GM12874 (cell line): ENCODE data around the gene VN1R5.

Experiments used
- TF ChIP-seq, protein P1 (sequence below): IDR thresholded peaks from 2 replicates; pipeline ENCODE4 v1.5.1; 2011; ENCODE audit warnings: low read depth, mild to moderate bottlenecking, control low read depth, low read length, moderate library complexity; ENCODE audit not compliant: insufficient read depth

The VN1R5 gene

DNA sequence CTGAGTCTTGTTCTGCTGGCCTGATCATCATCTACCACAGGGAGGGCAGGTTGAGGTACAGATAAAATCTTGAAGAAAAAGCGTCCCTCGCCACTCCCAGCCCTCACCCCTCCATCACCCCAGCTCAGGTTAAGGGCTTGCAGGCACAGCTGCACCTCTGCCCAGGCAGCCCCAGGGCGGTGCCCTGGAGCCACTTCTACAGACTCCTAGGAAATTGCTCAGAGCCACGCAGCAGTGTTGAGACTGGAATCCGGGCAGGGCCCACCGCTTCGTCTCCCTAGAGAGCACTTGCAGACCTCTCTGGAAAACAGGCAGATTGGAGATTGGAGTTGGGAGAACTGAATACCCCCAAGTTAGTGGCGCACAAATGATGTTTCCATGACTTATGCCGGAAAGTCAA is 35.3 kb downstream of the VN1R5 start:
- TF ChIP-seq, protein P1, sequence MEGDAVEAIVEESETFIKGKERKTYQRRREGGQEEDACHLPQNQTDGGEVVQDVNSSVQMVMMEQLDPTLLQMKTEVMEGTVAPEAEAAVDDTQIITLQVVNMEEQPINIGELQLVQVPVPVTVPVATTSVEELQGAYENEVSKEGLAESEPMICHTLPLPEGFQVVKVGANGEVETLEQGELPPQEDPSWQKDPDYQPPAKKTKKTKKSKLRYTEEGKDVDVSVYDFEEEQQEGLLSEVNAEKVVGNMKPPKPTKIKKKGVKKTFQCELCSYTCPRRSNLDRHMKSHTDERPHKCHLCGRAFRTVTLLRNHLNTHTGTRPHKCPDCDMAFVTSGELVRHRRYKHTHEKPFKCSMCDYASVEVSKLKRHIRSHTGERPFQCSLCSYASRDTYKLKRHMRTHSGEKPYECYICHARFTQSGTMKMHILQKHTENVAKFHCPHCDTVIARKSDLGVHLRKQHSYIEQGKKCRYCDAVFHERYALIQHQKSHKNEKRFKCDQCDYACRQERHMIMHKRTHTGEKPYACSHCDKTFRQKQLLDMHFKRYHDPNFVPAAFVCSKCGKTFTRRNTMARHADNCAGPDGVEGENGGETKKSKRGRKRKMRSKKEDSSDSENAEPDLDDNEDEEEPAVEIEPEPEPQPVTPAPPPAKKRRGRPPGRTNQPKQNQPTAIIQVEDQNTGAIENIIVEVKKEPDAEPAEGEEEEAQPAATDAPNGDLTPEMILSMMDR = no peak

DNA sequence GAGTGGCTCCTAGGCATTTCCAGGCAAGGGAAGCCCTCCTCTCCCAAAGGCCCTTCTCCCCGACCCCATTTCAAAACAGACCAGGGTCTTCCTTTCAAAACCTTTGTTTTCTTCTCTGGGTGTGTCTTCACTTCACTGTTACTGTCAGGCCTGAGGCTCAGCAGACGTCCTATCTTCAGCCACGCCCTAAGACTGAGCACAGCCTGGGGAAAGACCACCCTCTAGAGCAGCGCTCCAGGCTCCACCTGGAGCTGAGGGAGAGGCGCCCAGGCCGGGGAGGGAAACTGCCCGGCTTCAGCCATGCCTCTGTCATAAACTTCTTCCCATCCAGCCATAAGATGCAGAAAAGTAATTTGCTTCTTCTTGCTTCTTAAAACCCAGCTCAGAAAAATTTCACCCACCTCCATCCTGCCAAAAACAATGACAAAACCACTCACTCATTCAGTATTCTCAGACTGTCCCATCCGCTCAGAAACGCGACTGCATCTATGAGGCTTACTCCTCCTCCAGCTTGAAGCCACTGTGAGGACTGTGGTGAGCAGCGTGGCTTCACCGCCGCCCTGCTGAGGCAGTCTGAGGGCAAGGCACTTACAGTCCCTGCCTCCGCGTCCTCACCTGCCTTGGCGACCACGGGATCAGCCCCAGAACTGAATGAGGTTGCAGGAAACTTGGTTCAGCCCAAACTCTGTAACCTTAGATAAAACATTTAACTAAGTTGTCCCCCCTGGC is 36.1 kb downstream of the VN1R5 start:
- TF ChIP-seq, protein P1 = no peak

DNA sequence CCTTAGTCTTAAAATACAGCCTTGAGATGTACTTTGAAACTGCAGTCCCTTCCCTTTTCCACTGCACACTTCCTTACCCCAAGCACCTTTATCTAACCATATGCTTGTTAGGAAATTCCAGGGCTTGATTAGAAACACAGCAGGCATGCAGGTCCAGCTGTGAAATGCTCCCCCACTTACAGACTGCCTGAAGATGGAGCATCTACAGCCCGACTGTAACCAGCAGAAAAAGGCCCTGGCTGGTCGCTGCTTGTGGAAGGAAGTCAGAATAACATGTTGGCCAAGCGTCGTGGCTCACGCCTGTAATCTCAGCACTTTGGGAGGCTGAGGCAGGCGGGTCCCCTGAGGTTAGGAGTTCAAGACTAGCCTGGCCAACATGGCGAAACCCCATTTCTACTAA is 37.2 kb downstream of the VN1R5 start:
- TF ChIP-seq, protein P1 = no peak

DNA sequence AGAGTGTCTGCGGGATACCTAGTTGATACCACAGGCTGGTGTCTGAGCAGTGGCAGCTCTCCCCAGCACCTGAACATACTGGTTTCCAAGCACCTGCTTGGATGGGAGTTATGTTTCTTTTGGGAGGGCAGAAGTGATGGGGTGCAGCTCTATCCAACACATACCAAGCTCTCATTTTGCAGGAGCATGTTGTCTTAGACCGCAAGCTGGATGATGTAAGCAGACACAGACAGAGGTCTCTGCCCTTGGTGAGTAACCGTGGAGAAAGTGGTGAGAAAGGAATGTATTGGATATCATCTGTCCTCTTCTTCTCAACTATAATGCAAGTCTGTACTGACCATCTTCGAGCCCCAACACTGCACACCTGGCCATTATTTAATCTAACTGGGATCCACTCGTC is 38.4 kb downstream of the VN1R5 start:
- TF ChIP-seq, protein P1 = no peak

DNA sequence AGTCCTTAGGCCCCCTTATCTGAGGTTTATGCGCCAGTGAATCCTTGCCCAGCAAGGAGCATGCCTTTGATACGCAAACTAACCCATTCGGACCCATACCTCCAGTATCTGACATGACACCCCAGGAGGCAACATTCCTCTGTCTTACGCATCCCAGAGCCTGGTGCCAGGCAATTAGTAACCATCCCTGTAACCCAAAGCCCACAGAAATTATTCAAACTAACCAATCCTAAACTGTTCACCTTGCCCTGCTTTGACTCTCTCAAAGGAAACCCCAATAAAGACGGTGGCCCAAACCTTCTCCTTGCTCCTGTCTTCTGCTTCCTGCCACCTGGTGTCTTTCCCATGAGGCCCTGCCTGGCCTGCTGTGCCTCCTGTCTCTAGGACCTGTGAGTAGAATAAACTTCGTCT is 39.4 kb downstream of the VN1R5 start:
- TF ChIP-seq, protein P1 = no peak

DNA sequence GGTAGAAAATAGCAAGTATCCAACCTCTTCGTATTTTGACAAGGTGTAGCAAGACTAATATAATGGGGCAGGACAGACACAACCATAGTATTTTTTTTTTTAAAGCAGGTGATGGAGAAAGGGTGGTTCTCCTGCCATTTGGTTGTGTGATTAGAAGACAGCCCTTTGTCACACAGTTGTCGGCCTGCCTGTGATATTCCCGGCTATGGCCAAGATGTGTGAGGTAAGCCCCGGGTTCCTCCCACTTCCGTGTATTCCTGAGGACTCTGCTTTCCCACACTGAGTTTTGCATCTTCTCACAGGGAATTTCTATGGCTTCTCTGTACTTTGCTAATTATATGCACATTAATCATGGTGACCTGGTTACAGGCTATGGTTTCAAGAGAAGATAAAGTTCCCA is 39.9 kb downstream of the VN1R5 start:
- TF ChIP-seq, protein P1 = no peak

DNA sequence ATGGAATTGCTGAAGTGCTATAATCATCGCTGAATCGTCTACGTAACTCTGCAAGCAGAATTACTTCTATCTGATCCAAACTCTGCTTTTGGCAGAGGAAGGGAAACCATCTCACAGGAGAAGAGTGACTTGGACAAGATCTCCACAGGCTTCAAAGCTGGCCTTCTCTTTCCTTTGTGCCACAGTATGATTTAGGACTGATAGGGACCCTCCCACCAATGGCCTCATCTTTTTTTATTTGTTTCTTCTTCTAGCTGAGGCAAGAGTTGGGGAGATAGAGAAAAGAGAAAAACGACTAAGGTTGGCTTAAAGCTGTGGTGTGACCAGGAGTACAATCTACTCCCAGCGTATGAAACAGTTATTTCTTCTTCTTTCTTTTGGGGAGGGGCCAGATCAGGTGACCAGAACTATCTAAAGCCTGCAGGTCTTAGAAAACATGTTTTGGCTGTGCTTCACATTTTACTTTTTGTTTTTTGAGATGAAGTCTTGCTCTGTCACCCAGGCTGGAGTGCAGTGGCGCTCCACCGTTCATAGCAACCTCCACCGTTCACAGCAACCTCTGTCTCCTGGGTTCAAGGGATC is 40.8 kb downstream of the VN1R5 start:
- TF ChIP-seq, protein P1 = no peak
